CD4-positive, alpha-beta memory T cell (primary cell): Measurements from ENCODE around the gene MTHFSD. TPM values are rescaled to one million over a fixed set of nuclear protein-coding genes. Genes with fewer than 3 reads are reported as not detected.

Experiments
- CTCF ChIA-PET: fragments of 350-600 bp; sonication (Branson Sonifier 250); formaldehyde crosslinking; loops from one replicate; lab custom pipeline; 2021; ENCODE audit warnings: inconsistent platforms; ENCODE audit not compliant: partially characterized antibody; lab: Charles Lee
- POLR2A ChIA-PET: fragments of 350-600 bp; sonication (Branson Sonifier 250); formaldehyde crosslinking; loops from one replicate; lab custom pipeline; 2021; ENCODE audit not compliant: partially characterized antibody; lab: Charles Lee
- DNase-seq, 5 donors: peaks; one replicate each; pipeline versions ENCODE4 v3.0.0 to v3.0.0-alpha.2; 2020 to 2022; ENCODE audit warnings: mixed read lengths in 1 of 5
- H3K27ac ChIP-seq: one replicate; pipeline ENCODE4 v1.7.0; 2013; ENCODE audit warnings: low read depth, low read length
- H3K27me3 ChIP-seq: 2 replicates; pipeline ENCODE4 v1.7.0; 2013; ENCODE audit warnings: mild to moderate bottlenecking, low read length, moderate library complexity; ENCODE audit not compliant: insufficient read depth
- H3K36me3 ChIP-seq: 2 replicates; pipeline ENCODE4 v1.7.0; 2013; ENCODE audit warnings: mild to moderate bottlenecking, low read length, moderate library complexity; ENCODE audit not compliant: insufficient read depth
- H3K4me1 ChIP-seq: 2 replicates; pipeline ENCODE4 v1.7.0; 2013; ENCODE audit warnings: mild to moderate bottlenecking, low read length, moderate library complexity; ENCODE audit not compliant: insufficient read depth
- H3K4me3 ChIP-seq, 2 donors: one replicate each; pipeline ENCODE4 v1.7.0; 2013; ENCODE audit warnings: low read length in 2 of 2, mild to moderate bottlenecking in 1 of 2
- H3K9me3 ChIP-seq, 2 donors: one replicate each; pipeline ENCODE4 v1.7.0; 2013; ENCODE audit warnings: low read length in 2 of 2, control low read depth in 1 of 2; ENCODE audit not compliant: control insufficient read depth in 1 of 2
- H3K27ac Mint-ChIP-seq, 7 donors: one replicate each; pipeline ENCODE4 v1.8.0; 2020 to 2021; ENCODE audit warnings: mixed read lengths in 7 of 7, mild to moderate bottlenecking in 6 of 7, inconsistent platforms in 3 of 7, moderate library complexity in 3 of 7
- H3K27me3 Mint-ChIP-seq, 2 donors: one replicate each; pipeline ENCODE4 v1.8.0; 2020 to 2021; ENCODE audit warnings: mixed read lengths in 2 of 2
- H3K36me3 Mint-ChIP-seq, 2 donors: one replicate each; pipeline ENCODE4 v1.8.0; 2020 to 2021; ENCODE audit warnings: mixed read lengths in 2 of 2, inconsistent platforms in 1 of 2, mild to moderate bottlenecking in 1 of 2
- H3K4me1 Mint-ChIP-seq, 4 donors: one replicate each; pipeline ENCODE4 v1.8.0; 2020 to 2021; ENCODE audit warnings: mixed read lengths in 4 of 4, mild to moderate bottlenecking in 1 of 4
- H3K4me3 Mint-ChIP-seq, 8 donors: one replicate each; pipeline ENCODE4 v1.8.0; 2020 to 2021; ENCODE audit warnings: mixed read lengths in 8 of 8, mild to moderate bottlenecking in 7 of 8, moderate library complexity in 6 of 8, inconsistent platforms in 3 of 8
- H3K9me3 Mint-ChIP-seq, 8 donors: one replicate each; pipeline ENCODE4 v1.8.0; 2020 to 2021; ENCODE audit warnings: mixed read lengths in 8 of 8, mild to moderate bottlenecking in 5 of 8, inconsistent platforms in 3 of 8, moderate library complexity in 1 of 8
- intact Hi-C: fragments of 100-400 bp; cut with micrococcal nuclease; formaldehyde crosslinking; loops from one replicate; pipeline ENCODE4 v1.15.1; 2023
- polyA plus RNA-seq, 2 donors: library from polyadenylated mRNA; unstranded; fragments of 300-500 nt; fragmentation: Illumina TruSeq; gene quantifications; one replicate each; pipeline ENCODE4 v1.2.3, GENCODE V29; 2021
- total RNA-seq, 2 experiments: library from RNA; stranded (reverse); gene quantifications; one replicate each; pipeline ENCODE4 v1.2.3, GENCODE V29; 2021

Gene MTHFSD
- 10 to 100 TPM; 39.7 to 41.6 TPM for total RNA-seq
- polyA plus RNA-seq: 10 to 100 TPM; 12.5 to 20.1 TPM

- ChIA-PET POLR2A (interaction anchor here (0.9 to 1.3 kb wide), 2 partner anchors 9 to 839 kb away, joined by 3 to 6 read pairs; no protein-coding TSS in a partner anchor), CTCF (interaction anchor here (1.6 kb wide), 1 partner anchor 10 kb away, joined by 5 read pairs; no protein-coding TSS in a partner anchor)
- peaks cover 4% of the 10 kb centered on the region for H3K36me3 ChIP-seq
- Mint-ChIP-seq H3K27me3 (peaks cover 2 to 4% of the 10 kb centered on the region in 2 donors), H3K27ac (peak within 1 kb of the TSS; percentile 95 to 99 (median 98)), H3K4me1 (peaks cover 14 to 38% (median 23%) of the 10 kb centered on the region in 4 donors), H3K36me3 (peaks cover 9 to 23% of the 10 kb centered on the region in 2 donors), H3K4me3 (peak within 1 kb of the TSS; percentile 83 to 96 (median 93)), H3K9me3 (peaks cover 0 to 2% (median 0%) of the 10 kb centered on the region in 8 donors)
- intact Hi-C loops: no loop called here
- H3K4me3 ChIP-seq: peak within 1 kb of the TSS; percentile 53 to 87
- H3K4me1 ChIP-seq: peaks cover 14% of the 10 kb centered on the region
- H3K27me3 ChIP-seq: no peaks in the 10 kb centered on the region
- DNase-seq: peak; percentile 89 to 98 (median 95)
- peak within 1 kb of the TSS; percentile 87 for H3K27ac ChIP-seq
- no peaks in the 10 kb centered on the region for H3K9me3 ChIP-seq
Measured at GRCh38 chr16:86554917-86555703, at the start of gene MTHFSD. Gene MTHFSD (minus strand): TSS chr16:86555235. CDS start chr16:86555184, 51 bp downstream.

- Mint-ChIP-seq H3K4me1 (peaks cover 5 to 15% (median 9%) of the 10 kb centered on the region in 4 donors), H3K27ac (peak overlapping the region; percentile 53 to 89 (median 82)), H3K9me3 (no peaks in the 10 kb centered on the region), H3K36me3 (no peaks in the 10 kb centered on the region), H3K4me3 (peak overlapping the region; percentile 84 to 92 (median 88)), H3K27me3 (peaks cover 9 to 25% of the 10 kb centered on the region in 2 donors)
- H3K9me3 ChIP-seq: no peaks in the 10 kb centered on the region
- intact Hi-C loops: no loop called here
- peak overlapping the region; percentile 61 to 79 for H3K4me3 ChIP-seq
- peak overlapping the region; percentile 43 for H3K27ac ChIP-seq
- no peaks in the 10 kb centered on the region for H3K36me3 ChIP-seq
- POLR2A ChIA-PET: no interaction called here
- H3K27me3 ChIP-seq: no peaks in the 10 kb centered on the region
- DNase-seq: peak; percentile 34 to 60 (median 45)
- no peaks in the 10 kb centered on the region for H3K4me1 ChIP-seq
- CTCF ChIA-PET: interaction anchor here (0.7 to 0.8 kb wide), 2 partner anchors 12 to 881 kb away, joined by 3 to 4 read pairs; no protein-coding TSS in a partner anchor
Measured at GRCh38 chr16:86604436-86605193, 49.6 kb upstream of the MTHFSD start.

- Mint-ChIP-seq H3K9me3 (no peaks in the 10 kb centered on the region), H3K27me3 (peaks cover 14 to 25% of the 10 kb centered on the region in 2 donors), H3K4me3 (no peak overlapping the region), H3K36me3 (no peaks in the 10 kb centered on the region), H3K27ac (no peak overlapping the region), H3K4me1 (peaks cover 5 to 15% (median 9%) of the 10 kb centered on the region in 4 donors)
- Histone ChIP-seq H3K9me3 (no peaks in the 10 kb centered on the region), H3K4me3 (no peak overlapping the region), H3K27ac (no peak overlapping the region), H3K27me3 (no peaks in the 10 kb centered on the region), H3K36me3 (no peaks in the 10 kb centered on the region), H3K4me1 (no peaks in the 10 kb centered on the region)
- intact Hi-C loops: no loop called here
- ChIA-PET POLR2A (no interaction called here), CTCF (no interaction called here)
- no peak for DNase-seq
Measured at GRCh38 chr16:86602521-86602920, 47.5 kb upstream of the MTHFSD start.

GRCh38 chr16:86601356-86601755 lies 46.3 kb upstream of the MTHFSD start:
- DNase-seq: no peak
- H3K4me3 ChIP-seq: no peak overlapping the region
- no peaks in the 10 kb centered on the region for H3K36me3 ChIP-seq
- no peaks in the 10 kb centered on the region for H3K4me1 ChIP-seq
- ChIA-PET POLR2A (no interaction called here), CTCF (no interaction called here)
- H3K27ac ChIP-seq: no peak overlapping the region
- Mint-ChIP-seq H3K27ac (no peak overlapping the region), H3K4me3 (no peak overlapping the region), H3K36me3 (no peaks in the 10 kb centered on the region), H3K9me3 (no peaks in the 10 kb centered on the region), H3K27me3 (peaks cover 14 to 27% of the 10 kb centered on the region in 2 donors), H3K4me1 (peaks cover 5 to 15% (median 9%) of the 10 kb centered on the region in 4 donors)
- intact Hi-C loops: no loop called here
- no peaks in the 10 kb centered on the region for H3K9me3 ChIP-seq
- no peaks in the 10 kb centered on the region for H3K27me3 ChIP-seq

GRCh38 chr16:86598607-86599565 lies 43.9 kb upstream of the MTHFSD start:
- H3K36me3 ChIP-seq: no peaks in the 10 kb centered on the region
- CTCF ChIA-PET: no interaction called here

GRCh38 chr16:86597880-86598606 lies 43.0 kb upstream of the MTHFSD start:
- Histone ChIP-seq H3K4me3 (no peak overlapping the region), H3K4me1 (no peaks in the 10 kb centered on the region), H3K36me3 (no peaks in the 10 kb centered on the region), H3K27ac (no peak overlapping the region), H3K9me3 (no peaks in the 10 kb centered on the region), H3K27me3 (no peaks in the 10 kb centered on the region)
- no peak overlapping the region for H3K27ac Mint-ChIP-seq
- POLR2A ChIA-PET: no interaction called here
- intact Hi-C loops: no loop called here
- H3K4me3 Mint-ChIP-seq: no peak overlapping the region
- H3K9me3 Mint-ChIP-seq: no peaks in the 10 kb centered on the region
- no peak for DNase-seq
- no peaks in the 10 kb centered on the region for H3K36me3 Mint-ChIP-seq
- peaks cover 0 to 5% (median 2%) of the 10 kb centered on the region in 4 donors for H3K4me1 Mint-ChIP-seq
- CTCF ChIA-PET: no interaction called here
- H3K27me3 Mint-ChIP-seq: peaks cover 20 to 36% of the 10 kb centered on the region in 2 donors

More at GRCh38 chr16:86598607-86599565, 43.9 kb upstream of the MTHFSD start:
- intact Hi-C loops: no loop called here
- Histone ChIP-seq H3K4me3 (no peak overlapping the region), H3K4me1 (no peaks in the 10 kb centered on the region), H3K9me3 (no peaks in the 10 kb centered on the region), H3K27ac (no peak overlapping the region), H3K27me3 (no peaks in the 10 kb centered on the region)
- Mint-ChIP-seq H3K27ac (no peak overlapping the region), H3K36me3 (no peaks in the 10 kb centered on the region), H3K4me3 (no peak overlapping the region), H3K4me1 (no peaks in the 10 kb centered on the region), H3K27me3 (peaks cover 14 to 27% of the 10 kb centered on the region in 2 donors), H3K9me3 (no peaks in the 10 kb centered on the region)
- no peak for DNase-seq
- POLR2A ChIA-PET: no interaction called here
